C1 segment of cervical spinal cord (tissue), 14 donors: ENCODE results near the gene WDR5.

ENCODE experiments used
- DNase-seq, 14 donors: peaks; one replicate each; lab custom pipeline; 2025; lab: John Stamatoyannopoulos, UW

The WDR5 gene

GRCh38 chr9:134131471-134132207 is 4.2 kb upstream of the WDR5 start:
- no peak for DNase-seq

GRCh38 chr9:134132208-134132870 is 3.5 kb upstream of the WDR5 start:
- DNase-seq = no peak

- DNase-seq = peak in 1 of 14 donors; percentile 59
Observed at GRCh38 chr9:134134949-134135342, 936 bp upstream of the WDR5 start.

- DNase-seq = peak in 4 of 14 donors; percentile 26 to 53 (median 35)
Observed at GRCh38 chr9:134136118-134136995, 475 bp downstream of the WDR5 start.

- DNase-seq = no peak
Observed at GRCh38 chr9:134136996-134137299, 1.1 kb downstream of the WDR5 start.

- peak in 1 of 14 donors; percentile 22 for DNase-seq
Observed at GRCh38 chr9:134138292-134138691, 2.4 kb downstream of the WDR5 start.

GRCh38 chr9:134139081-134139480 is 3.2 kb downstream of the WDR5 start:
- peak in 1 of 14 donors; percentile 65 for DNase-seq

- no peak for DNase-seq
Observed at GRCh38 chr9:134141906-134142305, 6.0 kb downstream of the WDR5 start.

- no peak for DNase-seq
Observed at GRCh38 chr9:134144801-134145200, 8.9 kb downstream of the WDR5 start.

GRCh38 chr9:134145262-134145661 is 9.4 kb downstream of the WDR5 start:
- no peak for DNase-seq

- DNase-seq = no peak
Observed at GRCh38 chr9:134146774-134147493, 11.1 kb downstream of the WDR5 start.

GRCh38 chr9:134149380-134149779 is 13.5 kb downstream of the WDR5 start:
- DNase-seq = no peak

- no peak for DNase-seq
Observed at GRCh38 chr9:134150557-134151214, 14.8 kb downstream of the WDR5 start.

GRCh38 chr9:134152022-134152448 is 16.2 kb downstream of the WDR5 start:
- peak in 3 of 14 donors; percentile 17 to 94 (median 17) for DNase-seq

- no peak for DNase-seq
Observed at GRCh38 chr9:134152488-134152887, 16.6 kb downstream of the WDR5 start.

GRCh38 chr9:134153450-134153849 is 17.6 kb downstream of the WDR5 start:
- no peak for DNase-seq

GRCh38 chr9:134154262-134154701 is 18.4 kb downstream of the WDR5 start:
- no peak for DNase-seq

GRCh38 chr9:134155812-134156377 is 20.0 kb downstream of the WDR5 start:
- DNase-seq = no peak

GRCh38 chr9:134156564-134157377 is 20.9 kb downstream of the WDR5 start:
- DNase-seq = no peak

- DNase-seq = no peak
Observed at GRCh38 chr9:134157378-134157885, 21.6 kb downstream of the WDR5 start.
